AG09319 (cell line): ENCODE results near the gene RBM28.

ENCODE experiments used
- DNase-seq: peaks from one replicate; pipeline ENCODE4 v3.0.0-alpha.2; 2010; ENCODE audit warnings: low read depth; ENCODE audit errors: extremely low read depth
- TF ChIP-seq, protein P1 (sequence below): IDR thresholded peaks from 2 replicates; pipeline ENCODE4 v1.5.1; 2011; ENCODE audit warnings: low read depth, mild to moderate bottlenecking, inconsistent platforms, low read length, moderate library complexity

The RBM28 gene

DNA sequence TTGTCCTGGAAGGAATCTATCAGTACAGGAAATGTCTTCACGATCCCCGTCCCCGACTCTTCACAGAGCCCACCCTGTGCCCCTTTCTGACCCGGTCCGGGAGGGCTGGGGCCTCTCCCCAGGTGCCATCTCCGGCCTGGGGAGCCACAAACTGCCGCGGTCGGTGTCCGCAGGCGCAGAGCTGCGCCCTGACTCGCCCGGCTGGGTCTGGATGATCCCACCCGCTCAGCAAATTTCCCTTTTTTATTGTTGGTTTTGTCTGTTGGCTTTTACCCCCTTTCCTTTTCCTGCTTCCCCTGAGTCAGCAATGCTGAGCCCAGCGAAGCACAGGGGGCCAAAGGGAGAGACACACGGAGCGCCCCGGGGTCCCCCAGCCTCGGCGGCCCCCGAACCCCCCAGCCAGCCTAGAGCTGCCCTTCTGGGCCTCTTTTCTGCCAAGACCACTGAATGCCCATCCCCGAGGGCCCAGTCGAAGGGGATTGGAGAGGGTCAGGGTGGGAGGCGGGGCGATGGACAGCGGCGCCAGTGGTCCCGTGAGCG, 71.7 kb downstream of the RBM28 start:
- TF ChIP-seq, protein P1, sequence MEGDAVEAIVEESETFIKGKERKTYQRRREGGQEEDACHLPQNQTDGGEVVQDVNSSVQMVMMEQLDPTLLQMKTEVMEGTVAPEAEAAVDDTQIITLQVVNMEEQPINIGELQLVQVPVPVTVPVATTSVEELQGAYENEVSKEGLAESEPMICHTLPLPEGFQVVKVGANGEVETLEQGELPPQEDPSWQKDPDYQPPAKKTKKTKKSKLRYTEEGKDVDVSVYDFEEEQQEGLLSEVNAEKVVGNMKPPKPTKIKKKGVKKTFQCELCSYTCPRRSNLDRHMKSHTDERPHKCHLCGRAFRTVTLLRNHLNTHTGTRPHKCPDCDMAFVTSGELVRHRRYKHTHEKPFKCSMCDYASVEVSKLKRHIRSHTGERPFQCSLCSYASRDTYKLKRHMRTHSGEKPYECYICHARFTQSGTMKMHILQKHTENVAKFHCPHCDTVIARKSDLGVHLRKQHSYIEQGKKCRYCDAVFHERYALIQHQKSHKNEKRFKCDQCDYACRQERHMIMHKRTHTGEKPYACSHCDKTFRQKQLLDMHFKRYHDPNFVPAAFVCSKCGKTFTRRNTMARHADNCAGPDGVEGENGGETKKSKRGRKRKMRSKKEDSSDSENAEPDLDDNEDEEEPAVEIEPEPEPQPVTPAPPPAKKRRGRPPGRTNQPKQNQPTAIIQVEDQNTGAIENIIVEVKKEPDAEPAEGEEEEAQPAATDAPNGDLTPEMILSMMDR: no peak
- DNase-seq: no peak

- TF ChIP-seq, protein P1: no peak
- no peak for DNase-seq
Measured at GRCh38 chr7:128271471-128271941, 72.2 kb downstream of the RBM28 start.

GRCh38 chr7:128270826-128271272, 72.9 kb downstream of the RBM28 start:
- TF ChIP-seq, protein P1: peak; percentile 26
- no peak for DNase-seq

- no peak for DNase-seq
- TF ChIP-seq, protein P1: no peak
Measured at GRCh38 chr7:128268233-128268632, 75.5 kb downstream of the RBM28 start.

DNA sequence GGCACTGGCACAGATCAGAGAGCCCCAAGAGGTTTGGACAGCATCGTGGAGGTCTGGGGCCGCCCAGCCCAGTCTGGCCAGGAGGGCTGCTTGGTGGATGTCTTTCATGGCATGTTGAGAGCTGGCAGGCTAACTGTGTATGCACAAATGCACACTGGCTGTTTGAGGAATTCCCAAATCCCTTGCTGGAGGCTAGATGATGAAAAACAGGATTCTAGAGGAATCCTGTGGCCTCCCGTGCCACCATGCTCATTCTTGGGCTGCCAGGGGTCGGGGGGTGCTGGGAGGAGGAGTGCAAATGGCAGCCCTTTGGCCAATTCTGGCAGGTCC, 76.1 kb downstream of the RBM28 start:
- TF ChIP-seq, protein P1: no peak
- peak; percentile 8 for DNase-seq

DNA sequence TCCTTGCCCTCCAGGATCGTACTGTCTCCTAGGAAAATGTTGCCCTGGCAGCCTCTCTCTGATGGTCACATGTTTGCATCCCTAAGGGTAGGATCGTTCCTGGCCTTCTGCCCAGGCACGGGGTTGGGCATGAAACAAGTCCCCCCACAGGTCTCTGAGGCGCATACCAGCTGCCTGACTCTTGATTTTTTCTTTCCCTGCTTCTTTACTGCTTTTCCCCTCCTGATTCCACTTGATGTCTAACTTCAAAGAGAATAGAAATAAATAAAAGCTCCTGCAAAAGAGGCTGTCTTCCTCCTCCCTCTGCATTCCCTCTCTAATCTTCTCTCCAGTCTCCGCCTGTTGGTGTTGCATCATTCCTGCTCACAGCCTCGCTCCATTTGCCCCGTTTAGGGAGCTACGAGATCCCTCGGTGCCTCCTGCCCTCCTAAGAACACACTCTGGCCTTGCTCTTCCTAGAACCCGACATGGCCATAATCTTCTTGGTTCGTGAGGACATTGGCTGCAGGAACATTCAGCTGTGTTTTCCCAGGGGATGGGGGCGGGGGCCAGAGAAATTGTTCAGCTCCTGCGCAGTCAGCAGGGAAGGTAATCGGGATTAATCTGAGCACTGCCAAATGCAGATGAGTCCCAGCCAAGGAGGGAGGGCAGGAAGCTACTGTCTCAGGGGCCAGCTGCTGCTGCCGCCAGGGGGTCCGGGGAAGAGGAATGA, 76.7 kb downstream of the RBM28 start:
- peak; percentile 28 for DNase-seq

GRCh38 chr7:128266529-128266882, 77.2 kb downstream of the RBM28 start:
- TF ChIP-seq, protein P1: no peak

More for the DNA sequence above, 76.7 kb downstream of the RBM28 start:
- TF ChIP-seq, protein P1: peak; percentile 14

More at GRCh38 chr7:128266529-128266882, 77.2 kb downstream of the RBM28 start:
- no peak for DNase-seq
